ENCODE data around the gene AKAP8L. TPM values are rescaled to one million over a fixed set of nuclear protein-coding genes. Genes with fewer than 3 reads are reported as not detected.

The AKAP8L gene
- total and polyA plus RNA-seq, 9 of the 15 experiments (the other 6 are each of a cell fraction or from before 2014, with no cell fraction given), result 2.4 to 116 (median 70.7) TPM

GRCh38 chr19:15432629-15433518, 14.1 kb upstream of the AKAP8L start (continued):
- TF ChIP-seq ZBTB2 (IDR thresholded peaks at IDR 0.05) (no peak), UBTF (IDR thresholded peaks at IDR 0.05; ENCODE audit: borderline replicate concordance in 1 of 2, low read depth in 2 of 2, low read length in 2 of 2) (peak in 1 of 2 experiments; percentile 43; a peak in 1 of 4 replicates), ZFX (CRISPR knock-in tag; IDR thresholded peaks at IDR 0.05) (peak; percentile 92), SAFB (IDR thresholded peaks at IDR 0.05; ENCODE audit: borderline replicate concordance, low read depth, low read length) (peak; percentile 43; the same call in 1 of the 2 replicates), CBX1 (IDR thresholded peaks at IDR 0.05; ENCODE audit: low read depth) (peak; percentile 63; the same call in 1 of the 2 replicates), FOXP4 (CRISPR knock-in tag; IDR thresholded peaks at IDR 0.05; ENCODE audit: borderline replicate concordance) (peak; percentile 64; the same call in 1 of the 2 replicates), MCM7 (IDR thresholded peaks at IDR 0.05) (no peak), MTA3 (IDR thresholded peaks at IDR 0.05; ENCODE audit: borderline replicate concordance) (peak; percentile 61; the same call in 1 of the 2 replicates), RBM25 (IDR thresholded peaks at IDR 0.05; ENCODE audit: low read depth, low read length, severe bottlenecking) (no peak), GTF2F1 (IDR thresholded peaks at IDR 0.05; ENCODE audit: low read depth, low read length) (no peak; the same call in 1 of the 2 replicates), NRF1 (conservative IDR thresholded peaks at IDR 0.05 in 1 of 2, IDR thresholded peaks at IDR 0.05 in 1 of 2) (peak in 1 of 2 experiments; percentile 23; a peak in 2 of 4 replicates), STAG1 (CRISPR knock-in tag; IDR thresholded peaks at IDR 0.05; ENCODE audit: borderline replicate concordance) (0 out of 2 replicates have a peak, but pooled peaks have one; percentile 9)
- TF ChIP-seq, protein P1, sequence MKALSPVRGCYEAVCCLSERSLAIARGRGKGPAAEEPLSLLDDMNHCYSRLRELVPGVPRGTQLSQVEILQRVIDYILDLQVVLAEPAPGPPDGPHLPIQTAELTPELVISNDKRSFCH (CRISPR knock-in tag; IDR thresholded peaks at IDR 0.05), result no peak
- TF ChIP-seq, protein P1 (tag; IDR thresholded peaks at IDR 0.05), result peak; percentile 46; the same call in 1 of the 2 replicates
- TF ChIP-seq, protein P2, sequence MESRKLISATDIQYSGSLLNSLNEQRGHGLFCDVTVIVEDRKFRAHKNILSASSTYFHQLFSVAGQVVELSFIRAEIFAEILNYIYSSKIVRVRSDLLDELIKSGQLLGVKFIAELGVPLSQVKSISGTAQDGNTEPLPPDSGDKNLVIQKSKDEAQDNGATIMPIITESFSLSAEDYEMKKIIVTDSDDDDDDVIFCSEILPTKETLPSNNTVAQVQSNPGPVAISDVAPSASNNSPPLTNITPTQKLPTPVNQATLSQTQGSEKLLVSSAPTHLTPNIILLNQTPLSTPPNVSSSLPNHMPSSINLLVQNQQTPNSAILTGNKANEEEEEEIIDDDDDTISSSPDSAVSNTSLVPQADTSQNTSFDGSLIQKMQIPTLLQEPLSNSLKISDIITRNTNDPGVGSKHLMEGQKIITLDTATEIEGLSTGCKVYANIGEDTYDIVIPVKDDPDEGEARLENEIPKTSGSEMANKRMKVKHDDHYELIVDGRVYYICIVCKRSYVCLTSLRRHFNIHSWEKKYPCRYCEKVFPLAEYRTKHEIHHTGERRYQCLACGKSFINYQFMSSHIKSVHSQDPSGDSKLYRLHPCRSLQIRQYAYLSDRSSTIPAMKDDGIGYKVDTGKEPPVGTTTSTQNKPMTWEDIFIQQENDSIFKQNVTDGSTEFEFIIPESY (CRISPR knock-in tag; IDR thresholded peaks at IDR 0.05), result peak; percentile 73; the same call in 1 of the 2 replicates
- TF ChIP-seq, protein P3, sequence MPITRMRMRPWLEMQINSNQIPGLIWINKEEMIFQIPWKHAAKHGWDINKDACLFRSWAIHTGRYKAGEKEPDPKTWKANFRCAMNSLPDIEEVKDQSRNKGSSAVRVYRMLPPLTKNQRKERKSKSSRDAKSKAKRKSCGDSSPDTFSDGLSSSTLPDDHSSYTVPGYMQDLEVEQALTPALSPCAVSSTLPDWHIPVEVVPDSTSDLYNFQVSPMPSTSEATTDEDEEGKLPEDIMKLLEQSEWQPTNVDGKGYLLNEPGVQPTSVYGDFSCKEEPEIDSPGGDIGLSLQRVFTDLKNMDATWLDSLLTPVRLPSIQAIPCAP (CRISPR knock-in tag; IDR thresholded peaks at IDR 0.05; ENCODE audit: borderline replicate concordance), result no peak
